IPS DF 19.7 (cell line): ENCODE measurements around the gene PRKAG2.
"Not testable (repeated sequence)": the region's sequence is repeated elsewhere in the genome, so short reads cannot be mapped to it uniquely, and the experiment has no call there.

ENCODE experiments used
- DNase-seq: peaks from one replicate; pipeline ENCODE4 v3.0.0-alpha.2; 2013; ENCODE audit warnings: low read depth, low spot score

The PRKAG2 gene

GRCh38 chr7:151767557-151767956 is 109.4 kb downstream of the PRKAG2 start:
- DNase-seq = no peak

- no peak for DNase-seq
Observed at GRCh38 chr7:151764056-151764920, 112.6 kb downstream of the PRKAG2 start.

DNA sequence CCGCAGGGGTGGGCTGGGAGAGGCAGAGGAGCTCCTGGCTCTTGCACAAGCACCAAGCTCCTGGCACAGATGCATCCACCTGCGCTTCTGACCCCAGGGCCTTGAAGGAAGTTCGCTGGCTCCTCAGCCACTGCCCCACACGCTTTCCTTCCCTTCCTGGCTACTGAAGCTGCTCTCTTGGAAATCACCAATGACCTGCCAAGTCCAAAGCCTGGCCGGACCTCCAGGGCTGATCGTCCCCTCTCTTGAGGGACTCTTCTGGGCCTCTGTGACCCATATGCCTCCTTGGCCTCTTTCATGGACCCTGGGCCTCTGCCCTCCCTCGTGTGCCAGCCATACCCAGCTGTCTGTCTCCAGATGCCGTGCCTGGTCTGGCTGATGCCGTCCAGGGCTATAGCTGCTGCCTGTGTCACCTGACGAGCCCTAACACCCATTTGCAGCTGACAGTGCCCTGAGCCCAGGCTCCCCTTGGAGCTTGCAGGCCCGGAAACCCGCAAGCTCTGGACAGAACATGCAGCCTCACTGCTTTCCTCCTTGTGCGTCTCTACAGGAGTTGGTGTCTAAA is 113.4 kb downstream of the PRKAG2 start:
- DNase-seq = no peak

- no peak for DNase-seq
Observed at GRCh38 chr7:151762583-151763245, 114.2 kb downstream of the PRKAG2 start.

GRCh38 chr7:151761957-151762356 is 115.0 kb downstream of the PRKAG2 start:
- DNase-seq = no peak

DNA sequence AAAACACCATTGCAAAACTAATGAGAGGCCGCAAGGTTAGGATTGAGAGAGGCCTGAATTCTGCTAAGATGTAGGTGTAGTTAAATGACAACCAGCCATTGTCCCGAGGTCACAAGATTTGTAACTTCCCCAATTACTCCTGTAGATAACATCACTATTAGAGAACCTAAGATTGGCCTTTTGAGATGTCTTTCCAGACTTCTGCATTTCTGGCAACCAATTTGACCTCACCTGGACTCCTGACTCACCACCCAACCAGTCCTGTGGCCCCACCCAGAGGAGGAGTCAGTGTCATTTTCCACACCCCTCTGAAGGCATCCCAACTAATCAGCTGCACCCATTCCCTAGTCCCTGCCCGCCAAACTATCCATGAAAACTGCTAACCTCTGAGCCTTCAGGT is 115.7 kb downstream of the PRKAG2 start:
- no peak for DNase-seq

- peak; percentile 64 for DNase-seq
Observed at GRCh38 chr7:151759591-151760042, 117.3 kb downstream of the PRKAG2 start.

DNA sequence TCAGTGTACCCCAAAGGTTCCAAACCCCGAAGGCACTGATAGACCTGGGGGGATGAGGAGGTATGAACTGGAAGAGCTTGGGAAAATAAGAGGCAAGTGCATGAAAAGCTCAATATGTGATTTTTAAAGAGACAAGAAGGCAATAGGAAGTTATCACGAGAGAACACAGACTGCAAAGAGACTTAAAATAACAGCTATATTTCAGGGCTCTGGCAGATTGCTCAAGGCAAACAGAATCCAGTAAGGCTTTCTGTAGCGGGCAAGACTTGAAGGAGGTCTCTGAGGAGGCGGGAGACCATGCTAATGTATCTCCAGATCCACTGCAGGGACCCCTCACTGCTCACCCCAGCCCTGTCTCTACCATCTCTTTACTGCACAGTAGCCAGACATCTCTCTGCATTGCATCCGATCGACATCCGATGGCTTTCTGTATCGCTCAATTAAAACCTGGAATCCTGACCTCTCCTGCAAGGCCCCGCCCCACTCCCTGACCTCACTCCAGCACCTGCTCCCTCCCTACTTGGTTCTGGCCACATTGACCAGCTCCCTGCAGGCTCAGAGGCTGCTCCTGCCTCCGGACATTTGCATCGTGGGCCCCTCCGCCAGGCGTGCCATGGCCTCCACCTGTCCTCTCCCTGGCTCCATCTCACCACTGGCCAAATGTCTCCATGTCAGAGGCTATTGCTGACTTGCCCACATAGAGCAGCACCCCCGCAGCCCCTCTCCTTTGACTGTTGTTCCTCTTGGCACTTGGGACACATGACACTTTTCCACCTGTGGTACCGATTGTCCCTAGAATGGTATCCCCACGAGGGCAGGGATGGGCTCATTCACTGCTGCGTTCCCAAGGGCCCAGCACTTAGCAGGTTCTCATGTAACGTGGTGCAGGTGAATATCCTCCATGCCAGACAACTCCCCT is 118.0 kb downstream of the PRKAG2 start:
- DNase-seq = no peak

DNA sequence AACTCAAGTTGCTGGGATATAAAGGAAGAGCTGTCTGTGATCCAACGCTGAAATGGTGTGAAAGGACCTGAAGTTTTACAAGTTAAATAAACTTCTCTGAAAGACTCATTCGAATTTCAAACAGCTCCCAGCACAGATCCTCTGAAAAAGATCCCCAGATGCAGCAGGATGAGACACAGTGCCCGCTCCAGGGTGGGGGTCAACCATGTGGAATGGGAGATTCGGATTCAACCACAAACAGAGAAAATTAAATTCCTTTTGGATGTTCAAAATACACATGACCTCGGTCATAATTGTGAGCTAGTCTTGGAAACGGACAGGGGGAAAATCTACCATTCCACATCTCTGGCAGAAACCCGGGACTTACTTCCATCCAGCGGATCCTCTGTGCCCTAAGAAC is 119.6 kb downstream of the PRKAG2 start:
- DNase-seq = no peak

GRCh38 chr7:151756866-151757265 is 120.0 kb downstream of the PRKAG2 start:
- DNase-seq = no peak

- no peak for DNase-seq
Observed at GRCh38 chr7:151756076-151756731, 120.7 kb downstream of the PRKAG2 start.

DNA sequence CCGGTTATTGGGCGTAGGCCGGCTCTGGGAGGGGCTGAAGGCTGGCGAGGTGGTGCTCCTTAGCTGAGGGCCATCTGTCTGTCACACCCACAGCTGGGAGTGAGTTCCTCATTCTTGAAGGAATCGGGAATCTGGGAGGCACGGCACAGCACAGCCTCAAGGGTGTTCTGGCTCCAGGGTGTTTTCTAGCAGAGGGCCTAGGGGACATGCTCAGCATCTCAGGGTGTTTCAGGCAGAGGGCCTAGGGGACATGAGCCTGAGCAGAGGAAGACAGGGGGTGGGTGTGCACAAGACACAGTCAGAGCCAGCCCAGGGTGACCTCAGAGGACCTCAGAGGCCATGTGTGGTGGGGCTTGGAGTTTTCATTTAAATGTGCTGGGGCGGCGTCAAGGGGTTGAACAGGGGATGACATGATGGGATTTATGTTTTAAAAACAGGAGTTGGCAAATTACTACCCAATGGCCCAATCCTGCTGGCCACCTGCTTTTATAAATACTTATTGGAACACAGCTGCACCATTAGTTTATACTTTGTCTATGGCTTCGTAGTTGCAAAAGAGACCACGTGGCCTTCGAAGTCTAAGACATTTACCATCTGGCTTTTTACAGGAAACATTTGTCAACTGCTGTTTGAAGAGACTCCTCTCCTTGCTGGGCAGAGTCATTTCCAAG is 121.6 kb downstream of the PRKAG2 start:
- DNase-seq = no peak

- no peak for DNase-seq
Observed at GRCh38 chr7:151754688-151755130, 122.2 kb downstream of the PRKAG2 start.

- DNase-seq = peak; percentile 96
Observed at GRCh38 chr7:151754142-151754590, 122.7 kb downstream of the PRKAG2 start.

GRCh38 chr7:151752816-151753595 is 123.9 kb downstream of the PRKAG2 start:
- no peak for DNase-seq

- no peak for DNase-seq
Observed at GRCh38 chr7:151752037-151752436, 124.9 kb downstream of the PRKAG2 start.

- no peak for DNase-seq
Observed at GRCh38 chr7:151748733-151749132, 128.2 kb downstream of the PRKAG2 start.

GRCh38 chr7:151748021-151748420 is 128.9 kb downstream of the PRKAG2 start:
- not testable (repeated sequence) for DNase-seq

DNA sequence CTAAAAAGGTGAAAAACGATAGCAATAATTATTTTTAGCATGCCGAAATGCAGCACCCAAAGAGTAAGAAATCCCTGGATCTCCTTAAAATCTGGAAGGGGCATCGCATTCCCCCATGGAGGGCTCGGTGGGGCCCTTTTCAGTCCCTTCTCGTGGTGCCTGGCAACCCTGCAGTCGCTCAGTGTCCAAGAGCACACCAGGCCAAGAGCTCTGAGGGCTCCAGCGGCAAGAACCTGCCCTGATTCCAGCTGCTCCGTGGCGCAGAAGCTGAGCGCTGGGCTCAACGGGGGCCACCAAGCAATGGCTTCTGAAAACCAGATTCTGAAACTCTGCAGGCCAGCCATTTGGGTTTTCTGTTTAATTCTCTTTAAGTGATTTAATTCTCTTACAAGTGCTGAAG is 131.2 kb downstream of the PRKAG2 start:
- no peak for DNase-seq
